ENCODE results near the gene TNRC18. TPM values are rescaled to one million over a fixed set of nuclear protein-coding genes. Genes with fewer than 3 reads are reported as not detected.

The TNRC18 gene
- total RNA-seq, 2 experiments from 2014 or later, result 39.4 to 48.6 TPM

- ChIA-PET CTCF (no interaction called here), POLR2A (no interaction called here)
- no peaks in the 10 kb centered on the region for H3K4me1 Mint-ChIP-seq
- no peaks in the 10 kb centered on the region for H3K9me3 Mint-ChIP-seq (ENCODE audit: low read depth)
- H3K27me3 Mint-ChIP-seq, result peaks cover 2% of the 10 kb centered on the region
- DNase-seq (no peak), ATAC-seq (no peak)
- H3K36me3 Mint-ChIP-seq (ENCODE audit: low read depth), result no peaks in the 10 kb centered on the region
- H3K27ac Mint-ChIP-seq, result no peak overlapping the region
- H3K4me3 Mint-ChIP-seq, result no peak overlapping the region
- intact Hi-C loops (cut with DNase I, micrococcal nuclease), result no loop called here
Measured at GRCh38 chr7:5445981-5446594, 22.5 kb upstream of the TNRC18 start.

- CTCF ChIA-PET, result no interaction called here
- DNase-seq (no peak), ATAC-seq (no peak)
- H3K36me3 Mint-ChIP-seq (ENCODE audit: low read depth), result no peaks in the 10 kb centered on the region
- H3K4me1 Mint-ChIP-seq, result no peaks in the 10 kb centered on the region
- POLR2A ChIA-PET, result interaction anchor here (0.6 kb wide), 1 partner anchor 32 kb away, joined by 3 read pairs; no protein-coding TSS in a partner anchor
- intact Hi-C loops (cut with DNase I, micrococcal nuclease), result no loop called here
- H3K9me3 Mint-ChIP-seq (ENCODE audit: low read depth), result no peaks in the 10 kb centered on the region
- H3K27me3 Mint-ChIP-seq, result no peaks in the 10 kb centered on the region
- no peak overlapping the region for H3K4me3 Mint-ChIP-seq
- no peak overlapping the region for H3K27ac Mint-ChIP-seq
Measured at GRCh38 chr7:5443678-5444077, 20.0 kb upstream of the TNRC18 start.

DNA sequence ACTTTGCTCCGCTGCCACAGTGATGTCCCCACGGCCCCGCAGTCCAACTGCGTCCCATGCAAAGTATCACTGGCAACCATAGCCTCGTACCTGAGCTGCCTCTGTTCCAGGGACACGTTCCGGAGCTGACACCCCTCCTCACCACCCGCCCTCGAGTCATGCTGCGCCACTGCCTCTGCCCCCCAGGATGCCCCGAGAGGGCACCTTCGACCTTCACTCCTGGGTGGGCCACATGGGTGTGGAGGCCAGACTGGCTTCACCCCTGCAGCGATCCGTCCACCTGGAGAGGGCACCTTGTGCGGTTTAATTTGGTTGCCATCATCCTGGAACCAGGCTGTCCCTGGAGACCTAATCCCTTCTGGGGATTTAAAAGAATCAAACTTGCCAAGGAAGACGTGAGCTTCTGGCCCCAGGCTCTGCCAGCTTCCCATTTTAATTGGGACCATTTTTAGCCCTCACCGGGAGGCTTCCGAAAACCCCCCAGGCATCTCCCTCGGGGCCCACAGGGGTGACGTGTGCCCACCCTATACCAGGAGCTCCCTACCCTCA is 19.2 kb upstream of the TNRC18 start:
- intact Hi-C loops (cut with DNase I, micrococcal nuclease), result no loop called here
- H3K36me3 Mint-ChIP-seq (ENCODE audit: low read depth), result peaks cover 2% of the 10 kb centered on the region
- no peaks in the 10 kb centered on the region for H3K9me3 Mint-ChIP-seq (ENCODE audit: low read depth)
- DNase-seq (no peak), ATAC-seq (no peak)
- no peaks in the 10 kb centered on the region for H3K4me1 Mint-ChIP-seq
- H3K27me3 Mint-ChIP-seq, result no peaks in the 10 kb centered on the region
- H3K27ac Mint-ChIP-seq, result no peak overlapping the region
- POLR2A ChIA-PET, result interaction anchor here (0.6 kb wide), 1 partner anchor 95 kb away, joined by 4 read pairs; no protein-coding TSS in a partner anchor
- H3K4me3 Mint-ChIP-seq, result no peak overlapping the region
- CTCF ChIA-PET, result interaction anchor here (0.6 to 0.9 kb wide), 2 partner anchors 43 to 78 kb away, joined by 3 read pairs; no protein-coding TSS in a partner anchor

GRCh38 chr7:5441840-5442503 is 18.3 kb upstream of the TNRC18 start:
- DNase-seq (no peak), ATAC-seq (no peak)
- Mint-ChIP-seq H3K9me3 (ENCODE audit: low read depth) (no peaks in the 10 kb centered on the region), H3K36me3 (ENCODE audit: low read depth) (peaks cover 9% of the 10 kb centered on the region), H3K4me3 (no peak overlapping the region), H3K27ac (no peak overlapping the region), H3K27me3 (no peaks in the 10 kb centered on the region), H3K4me1 (no peaks in the 10 kb centered on the region)
- CTCF ChIA-PET, result no interaction called here
- intact Hi-C loops (cut with DNase I, micrococcal nuclease), result no loop called here
- POLR2A ChIA-PET, result no interaction called here

DNA sequence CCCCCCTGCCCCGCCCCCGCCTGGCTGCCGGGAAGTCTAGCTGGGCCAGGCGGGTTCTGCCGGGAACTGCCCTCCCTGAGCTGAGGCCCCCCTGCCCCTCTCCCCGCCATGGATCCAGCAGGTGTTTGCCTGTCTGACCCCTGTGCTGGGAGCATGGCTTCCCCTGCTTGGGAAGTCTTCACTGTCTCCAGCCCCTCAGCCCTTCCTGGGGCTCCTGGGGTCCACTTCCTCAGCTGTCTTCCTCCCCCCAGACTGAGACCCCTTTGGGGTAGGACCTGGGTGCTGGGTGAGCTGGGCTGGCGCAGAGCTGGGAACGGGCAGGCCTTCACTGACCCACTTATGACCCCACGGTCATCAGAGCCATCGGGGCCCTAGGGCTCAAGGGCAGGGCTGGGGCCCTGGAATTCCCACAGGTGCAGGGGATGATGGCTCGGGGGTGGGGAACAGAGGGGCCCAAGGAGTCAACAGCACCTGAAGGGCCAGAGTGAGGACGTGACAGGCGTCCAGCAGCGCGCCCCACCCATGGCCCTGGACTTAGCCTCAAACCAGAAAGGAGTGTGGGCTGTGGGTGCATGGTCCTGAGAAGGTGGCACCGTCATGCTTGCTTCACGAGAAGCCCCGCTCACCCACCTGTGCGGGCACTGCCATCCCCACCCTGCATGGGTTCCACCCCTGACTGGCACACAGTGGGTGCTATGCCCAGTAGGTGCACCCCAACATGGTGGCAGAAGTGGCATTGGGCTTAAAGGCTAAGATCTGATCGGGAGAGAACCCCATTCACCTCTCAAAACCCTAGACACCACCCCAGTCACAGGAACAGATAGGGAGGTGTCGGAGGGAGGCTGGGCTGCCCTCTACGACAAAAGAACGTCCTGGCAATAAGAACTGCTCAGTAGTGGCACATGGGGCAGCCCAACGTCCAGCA is 16.2 kb upstream of the TNRC18 start:
- ChIA-PET POLR2A (no interaction called here), CTCF (no interaction called here)
- H3K9me3 Mint-ChIP-seq (ENCODE audit: low read depth), result no peaks in the 10 kb centered on the region
- no peaks in the 10 kb centered on the region for H3K27me3 Mint-ChIP-seq
- H3K36me3 Mint-ChIP-seq (ENCODE audit: low read depth), result peaks cover 9% of the 10 kb centered on the region
- intact Hi-C loops (cut with DNase I, micrococcal nuclease), result no loop called here
- DNase-seq (no peak), ATAC-seq (no peak)
- H3K4me3 Mint-ChIP-seq, result no peak overlapping the region
- H3K27ac Mint-ChIP-seq, result no peak overlapping the region
- no peaks in the 10 kb centered on the region for H3K4me1 Mint-ChIP-seq

DNA sequence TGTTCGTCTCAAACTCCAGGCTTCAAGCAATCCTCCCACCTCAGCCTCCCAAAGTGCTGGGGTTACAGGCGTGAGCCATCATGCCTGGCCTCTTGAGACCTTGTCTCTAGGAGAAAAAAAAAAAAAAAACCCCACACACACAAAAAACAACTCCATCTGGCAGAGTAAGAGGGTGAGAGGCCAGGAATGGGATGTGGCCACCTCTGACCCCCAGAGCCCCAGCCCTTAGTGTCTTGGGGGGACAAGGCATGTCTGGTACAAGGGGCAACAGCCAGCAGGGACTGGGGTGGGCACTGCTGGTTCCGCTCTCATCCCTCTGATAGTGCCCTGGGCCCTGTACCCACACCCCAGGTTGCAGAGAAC is 15.6 kb upstream of the TNRC18 start:
- no peak for ATAC-seq
- ChIA-PET POLR2A (no interaction called here), CTCF (interaction anchor here (0.7 kb wide), 1 partner anchor 228 kb away, joined by 4 read pairs; no protein-coding TSS in a partner anchor)
- Mint-ChIP-seq H3K4me3 (no peak overlapping the region), H3K9me3 (ENCODE audit: low read depth) (no peaks in the 10 kb centered on the region), H3K4me1 (no peaks in the 10 kb centered on the region), H3K27me3 (no peaks in the 10 kb centered on the region), H3K27ac (no peak overlapping the region), H3K36me3 (ENCODE audit: low read depth) (peaks cover 9% of the 10 kb centered on the region)
- intact Hi-C loops (cut with DNase I, micrococcal nuclease), result no loop called here
- no peak for DNase-seq

DNA sequence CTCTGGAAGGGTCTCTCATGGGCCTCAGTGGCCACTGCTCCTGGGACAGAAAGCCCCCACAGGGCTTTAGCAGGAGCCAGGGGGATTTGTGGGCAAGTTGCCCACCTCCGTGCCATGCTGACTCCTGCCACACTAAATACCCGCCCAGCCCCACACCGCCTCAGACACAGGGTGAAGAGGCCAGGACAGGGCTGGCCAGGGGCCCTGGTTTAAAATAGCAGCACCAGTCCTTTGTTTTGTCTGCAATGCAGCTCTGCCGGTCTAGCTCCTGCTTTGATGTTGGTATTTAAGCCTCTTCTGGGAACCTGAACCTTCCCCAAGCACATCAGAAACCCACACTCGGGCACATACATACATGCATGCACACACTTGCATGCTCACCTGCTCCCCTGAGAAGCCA is 14.4 kb upstream of the TNRC18 start:
- CTCF ChIA-PET, result no interaction called here
- intact Hi-C loops (cut with DNase I, micrococcal nuclease), result no loop called here
- H3K9me3 Mint-ChIP-seq (ENCODE audit: low read depth), result no peaks in the 10 kb centered on the region
- no peaks in the 10 kb centered on the region for H3K4me1 Mint-ChIP-seq
- peaks cover 9% of the 10 kb centered on the region for H3K36me3 Mint-ChIP-seq (ENCODE audit: low read depth)
- H3K27me3 Mint-ChIP-seq, result peaks cover 4% of the 10 kb centered on the region
- DNase-seq, result no peak
- no peak overlapping the region for H3K4me3 Mint-ChIP-seq
- H3K27ac Mint-ChIP-seq, result no peak overlapping the region
- POLR2A ChIA-PET, result interaction anchor here (0.7 kb wide), 1 partner anchor 62 kb away, joined by 3 read pairs; no protein-coding TSS in a partner anchor
- ATAC-seq, result no peak

DNA sequence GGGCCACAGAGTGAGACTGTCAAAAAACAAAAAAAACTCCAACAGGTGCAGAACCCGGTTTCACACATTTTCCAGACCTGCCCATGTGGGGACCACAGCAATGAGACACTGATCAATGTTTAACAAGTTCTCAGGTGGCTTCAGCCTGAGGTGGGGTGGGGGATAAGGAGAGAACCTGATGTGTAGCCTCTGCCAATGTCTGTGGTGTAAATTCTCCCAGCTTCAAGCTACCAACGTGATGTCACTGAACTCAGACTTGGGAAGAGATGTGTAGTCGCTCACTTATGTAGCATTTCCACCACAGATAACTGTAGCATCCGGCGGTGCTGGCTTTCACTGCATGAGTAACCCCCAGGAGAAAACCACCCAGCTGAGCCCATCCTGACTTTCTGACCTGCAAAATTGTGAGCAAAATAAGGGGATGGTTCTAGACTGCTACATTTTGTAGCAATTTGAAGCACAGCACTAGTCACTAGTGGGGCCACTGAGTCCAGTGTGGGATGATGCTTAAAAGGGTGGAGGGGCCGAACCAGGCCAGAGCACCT is 13.8 kb upstream of the TNRC18 start:
- ChIA-PET CTCF (interaction anchor here (0.7 kb wide), 1 partner anchor 213 kb away, joined by 4 read pairs; no protein-coding TSS in a partner anchor), POLR2A (interaction anchor here (0.7 kb wide), 1 partner anchor 62 kb away, joined by 3 read pairs; no protein-coding TSS in a partner anchor)
- Mint-ChIP-seq H3K4me1 (no peaks in the 10 kb centered on the region), H3K4me3 (no peak overlapping the region), H3K9me3 (ENCODE audit: low read depth) (peaks cover 2% of the 10 kb centered on the region), H3K27me3 (peaks cover 5% of the 10 kb centered on the region), H3K27ac (no peak overlapping the region), H3K36me3 (ENCODE audit: low read depth) (peaks cover 9% of the 10 kb centered on the region)
- no peak for ATAC-seq
- DNase-seq, result no peak
- intact Hi-C loops (cut with DNase I, micrococcal nuclease), result no loop called here

DNA sequence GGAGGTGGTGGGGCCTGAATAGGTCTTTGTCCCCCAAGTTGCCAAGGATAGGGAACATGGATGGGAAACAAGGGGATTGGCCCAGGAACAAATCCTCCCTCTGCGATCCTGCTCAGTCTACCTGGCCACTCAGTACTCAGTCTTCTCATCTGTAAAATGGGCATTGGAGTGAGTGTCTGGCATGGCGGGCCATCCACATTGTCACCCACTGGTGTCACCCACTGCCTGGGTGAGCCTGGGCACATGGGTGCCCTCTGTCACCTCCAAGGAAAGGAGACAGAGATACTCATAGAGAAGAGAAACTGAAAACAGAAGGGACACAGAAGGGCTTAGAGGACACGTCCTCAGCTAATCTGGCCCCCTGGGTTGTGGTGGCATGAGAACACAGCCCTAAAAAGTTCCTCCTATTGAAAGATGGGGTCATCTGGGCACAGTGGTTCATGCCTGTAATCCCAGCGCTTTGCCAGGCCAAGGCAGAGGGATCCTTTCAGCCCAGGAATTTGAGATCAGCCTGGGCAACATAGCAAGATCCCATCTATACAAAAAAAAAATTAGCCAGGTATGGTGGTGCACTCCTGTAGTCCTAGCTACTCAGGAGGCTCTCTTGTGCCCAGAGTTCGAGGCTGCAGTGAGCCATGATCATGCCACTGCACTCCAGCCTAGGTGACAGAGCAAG is 12.5 kb upstream of the TNRC18 start:
- ChIA-PET POLR2A (no interaction called here), CTCF (interaction anchor here (0.7 kb wide), 1 partner anchor 211 kb away, joined by 4 read pairs; no protein-coding TSS in a partner anchor)
- Mint-ChIP-seq H3K36me3 (ENCODE audit: low read depth) (peaks cover 9% of the 10 kb centered on the region), H3K4me1 (no peaks in the 10 kb centered on the region), H3K9me3 (ENCODE audit: low read depth) (peaks cover 2% of the 10 kb centered on the region), H3K4me3 (no peak overlapping the region), H3K27me3 (peaks cover 14% of the 10 kb centered on the region), H3K27ac (no peak overlapping the region)
- DNase-seq (no peak), ATAC-seq (no peak)
- intact Hi-C loops (cut with DNase I, micrococcal nuclease), result no loop called here

DNA sequence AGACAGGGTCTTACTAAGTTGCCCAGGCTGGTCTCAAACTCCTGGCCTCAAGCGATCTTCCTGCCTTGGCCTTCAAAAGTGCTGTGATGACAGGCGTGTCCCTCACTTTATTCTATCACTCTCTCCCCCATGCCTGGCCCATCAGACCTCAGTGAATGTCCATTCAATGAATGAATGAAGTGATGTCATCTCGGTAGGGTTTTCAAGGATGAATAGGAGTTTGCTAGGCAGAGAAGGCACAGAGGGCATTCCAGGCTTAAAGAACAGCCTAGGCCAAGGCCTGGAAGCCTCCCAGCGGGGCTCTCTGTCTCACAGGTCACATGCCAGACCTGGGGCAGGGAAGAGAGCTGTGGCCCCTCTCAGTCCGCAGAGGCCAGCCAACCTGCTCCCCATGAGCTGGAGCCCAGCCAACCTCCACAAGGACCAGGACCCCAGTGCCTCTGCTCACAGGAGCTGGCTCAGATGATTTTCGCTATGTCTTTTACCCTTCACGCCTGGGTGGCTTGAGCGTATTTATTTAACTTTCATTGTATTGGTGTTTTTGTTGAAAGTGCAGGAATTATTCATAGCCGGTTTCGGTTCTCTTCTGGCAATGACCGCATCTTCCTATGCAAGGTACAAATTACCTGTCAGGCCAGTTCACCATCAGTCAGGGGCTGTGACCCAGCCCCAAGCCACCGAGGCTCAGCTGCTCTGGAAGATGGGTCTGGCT is 11.8 kb upstream of the TNRC18 start:
- CTCF ChIA-PET, result no interaction called here
- Mint-ChIP-seq H3K27me3 (peaks cover 16% of the 10 kb centered on the region), H3K36me3 (ENCODE audit: low read depth) (peaks cover 9% of the 10 kb centered on the region), H3K4me1 (no peaks in the 10 kb centered on the region), H3K9me3 (ENCODE audit: low read depth) (peaks cover 2% of the 10 kb centered on the region), H3K4me3 (no peak overlapping the region), H3K27ac (no peak overlapping the region)
- POLR2A ChIA-PET, result no interaction called here
- intact Hi-C loops (cut with DNase I, micrococcal nuclease), result no loop called here
- no peak for DNase-seq
- no peak for ATAC-seq

All from activated CD4-positive, alpha-beta T cell treated with anti-CD3 and anti-CD28 coated beads for 36 hours (primary cell).